Fibroblast of skin of scalp (primary cell): ENCODE measurements around the gene KCNJ2.

Source experiments
- DNase-seq: peaks from one replicate; pipeline ENCODE4 v3.0.0-alpha.2; 2013

KCNJ2 gene

GRCh38 chr17:70159980-70160379, 9.4 kb upstream of the KCNJ2 start:
- no peak for DNase-seq

GRCh38 chr17:70161519-70161918, 7.8 kb upstream of the KCNJ2 start:
- DNase-seq = no peak

DNA sequence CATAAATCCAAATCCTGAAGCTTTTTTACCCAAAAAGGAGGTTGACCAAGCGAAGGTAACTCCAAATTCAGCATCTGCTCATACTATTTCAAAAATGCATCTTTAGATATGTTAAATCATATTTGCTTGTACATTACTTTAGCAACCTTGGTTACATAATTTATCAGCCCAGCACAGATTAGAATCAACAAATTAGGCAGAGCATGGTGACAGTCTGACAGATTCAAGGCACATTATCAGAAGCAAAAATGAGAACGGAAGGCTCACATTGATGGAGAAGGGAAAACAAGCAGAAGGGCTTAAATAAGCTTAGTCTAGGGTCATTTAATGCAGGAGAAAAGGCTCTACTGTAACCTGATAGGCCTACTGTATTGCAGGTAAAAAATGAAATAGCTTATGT, 3.9 kb upstream of the KCNJ2 start:
- DNase-seq = no peak

- DNase-seq = no peak
Observed at GRCh38 chr17:70166615-70167014, 2.7 kb upstream of the KCNJ2 start.

DNA sequence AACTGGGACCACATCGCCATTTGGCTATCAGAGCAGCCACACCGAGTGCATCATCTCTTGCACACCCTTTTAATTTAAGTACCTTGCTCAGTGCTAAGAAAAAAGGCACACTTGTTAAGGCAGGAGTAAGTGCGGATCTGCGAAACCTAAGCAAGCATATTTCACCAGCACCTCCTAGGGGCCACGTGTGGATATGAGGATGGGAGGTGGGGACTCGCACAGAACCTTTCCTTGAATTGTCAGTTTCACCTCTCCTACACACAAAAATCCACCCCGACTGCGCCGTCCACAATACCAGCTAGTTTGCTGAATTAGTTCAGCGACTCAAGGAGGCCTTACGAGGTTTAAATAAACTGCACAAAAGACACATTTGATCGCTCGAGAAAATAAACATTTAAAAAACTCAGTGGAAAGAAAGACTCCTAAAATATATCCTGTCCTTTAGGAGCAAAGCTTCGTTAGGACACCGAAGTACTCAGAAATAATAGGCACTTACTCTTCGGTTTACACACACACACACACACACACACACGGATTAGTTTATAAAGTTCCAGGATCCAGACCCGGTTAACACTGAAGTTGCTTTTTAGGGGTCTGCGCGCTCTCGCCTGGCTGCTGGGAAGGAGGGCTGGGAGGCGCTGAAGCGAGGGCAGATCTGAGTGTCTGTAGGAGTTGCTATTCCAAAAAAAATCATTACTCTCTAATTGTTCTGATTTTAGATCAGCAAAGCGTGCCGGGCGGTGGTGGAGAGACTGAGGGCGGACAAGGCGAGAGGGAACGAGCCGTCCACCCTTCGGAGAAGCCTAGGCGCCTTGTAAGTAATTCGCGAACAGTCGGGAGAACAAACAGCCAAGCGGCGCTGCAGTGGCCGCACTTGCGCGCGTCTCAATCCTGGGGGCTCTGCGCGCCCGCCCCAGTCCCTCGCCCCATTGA, 1.0 kb upstream of the KCNJ2 start:
- peak; percentile 46 for DNase-seq

- peak; percentile 16 for DNase-seq
Observed at GRCh38 chr17:70169709-70170597, 621 bp downstream of the KCNJ2 start.

GRCh38 chr17:70171159-70171558, 1.8 kb downstream of the KCNJ2 start:
- DNase-seq = no peak

- peak; percentile 8 for DNase-seq
Observed at GRCh38 chr17:70172449-70172848, 3.1 kb downstream of the KCNJ2 start.

GRCh38 chr17:70172923-70173322, 3.6 kb downstream of the KCNJ2 start:
- DNase-seq = peak; percentile 23

DNA sequence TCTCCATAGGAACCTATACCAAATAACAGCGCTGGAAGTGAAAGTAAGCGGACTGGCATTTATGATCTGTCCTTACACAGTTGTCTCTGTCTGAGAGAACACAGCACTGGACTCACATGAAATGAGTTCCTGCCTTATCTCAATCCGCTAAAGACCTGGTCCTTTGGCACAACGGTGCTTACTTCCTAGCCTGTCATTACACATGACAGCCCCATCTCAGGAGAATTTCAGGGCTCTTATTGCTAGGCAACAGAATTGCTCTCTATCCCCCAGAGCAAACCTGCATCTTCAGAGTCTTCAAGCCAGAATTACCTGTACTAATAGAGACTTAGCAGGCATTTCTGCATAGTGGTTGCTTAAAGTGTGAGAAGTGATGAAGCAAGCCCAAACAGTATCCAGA, 4.3 kb downstream of the KCNJ2 start:
- DNase-seq = no peak

DNA sequence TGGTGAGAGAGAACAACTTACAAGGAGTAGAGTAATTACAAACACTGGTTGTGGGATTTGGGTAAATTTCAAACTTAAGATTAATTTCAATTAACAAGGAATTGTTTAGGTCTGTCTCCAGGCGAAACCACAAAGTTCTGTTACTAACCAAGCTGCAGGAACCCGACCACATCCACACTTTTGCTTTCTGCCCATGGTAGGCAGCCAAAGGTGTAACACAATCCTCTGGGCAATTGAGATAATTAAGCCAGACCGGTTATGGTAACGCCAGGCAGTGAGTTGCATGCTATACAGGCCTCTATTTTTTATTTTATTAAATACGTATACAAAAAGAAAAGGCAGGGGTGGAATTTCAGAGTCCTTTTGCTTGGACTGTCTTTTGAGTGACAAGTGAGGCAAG, 12.0 kb downstream of the KCNJ2 start:
- no peak for DNase-seq

DNA sequence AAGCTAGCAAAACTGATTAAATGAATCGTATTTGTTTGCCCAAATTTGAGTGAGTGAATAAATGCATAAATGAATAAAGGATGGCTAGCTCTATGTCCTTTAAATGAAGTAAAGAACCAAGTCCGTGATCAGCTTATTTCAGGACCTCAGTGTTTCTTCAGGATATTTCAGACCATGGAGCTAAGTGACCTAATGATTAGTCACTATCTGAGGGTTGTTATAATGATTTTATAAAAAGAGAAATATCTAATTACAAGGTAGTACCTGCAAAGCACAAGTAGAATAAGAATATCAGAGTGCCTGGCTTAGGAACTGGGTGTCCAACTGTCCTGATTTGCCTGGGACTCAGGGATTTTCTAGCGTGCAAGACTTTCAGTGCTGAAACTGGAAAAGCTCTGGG, 12.5 kb downstream of the KCNJ2 start:
- DNase-seq = no peak

DNA sequence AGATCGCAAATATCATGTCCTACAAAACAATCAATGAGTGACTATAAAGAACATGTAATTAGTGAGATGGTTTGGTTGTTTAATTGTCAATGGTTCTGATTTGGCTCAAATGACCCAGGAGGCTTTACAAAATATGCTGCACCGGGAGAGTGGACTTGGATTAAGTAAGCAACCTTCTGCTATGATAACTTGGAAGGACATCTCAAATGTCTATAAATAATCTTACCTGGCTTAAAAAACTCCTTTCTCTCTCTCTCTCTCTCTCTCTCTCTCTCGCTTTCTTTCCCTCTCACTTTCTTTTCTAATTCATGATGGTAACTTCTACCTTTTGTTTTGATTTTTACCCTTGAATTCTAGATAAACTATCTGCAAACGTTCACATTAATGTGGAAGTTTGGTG, 14.2 kb downstream of the KCNJ2 start:
- no peak for DNase-seq

DNA sequence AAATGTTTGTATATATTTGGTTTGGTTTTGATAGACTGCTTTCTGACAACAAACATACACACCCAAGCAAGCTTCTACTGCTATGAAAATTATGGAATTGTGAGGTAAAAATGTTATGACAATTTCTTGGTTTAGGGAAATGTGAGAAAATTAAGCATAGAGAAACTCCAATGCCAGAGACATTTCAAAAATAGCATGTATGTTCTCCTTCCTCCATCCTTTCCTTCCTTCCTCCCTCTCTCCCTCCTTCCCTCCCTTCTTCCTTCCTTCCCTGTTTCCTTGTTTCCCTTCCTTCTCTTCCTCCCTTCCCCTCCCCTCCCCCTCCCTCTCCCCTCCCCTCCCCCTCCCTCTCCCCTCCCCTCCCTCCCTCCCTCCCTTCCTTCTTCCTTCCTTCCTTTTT, 14.9 kb downstream of the KCNJ2 start:
- no peak for DNase-seq

GRCh38 chr17:70184770-70185169, 15.4 kb downstream of the KCNJ2 start:
- DNase-seq = peak; percentile 55

DNA sequence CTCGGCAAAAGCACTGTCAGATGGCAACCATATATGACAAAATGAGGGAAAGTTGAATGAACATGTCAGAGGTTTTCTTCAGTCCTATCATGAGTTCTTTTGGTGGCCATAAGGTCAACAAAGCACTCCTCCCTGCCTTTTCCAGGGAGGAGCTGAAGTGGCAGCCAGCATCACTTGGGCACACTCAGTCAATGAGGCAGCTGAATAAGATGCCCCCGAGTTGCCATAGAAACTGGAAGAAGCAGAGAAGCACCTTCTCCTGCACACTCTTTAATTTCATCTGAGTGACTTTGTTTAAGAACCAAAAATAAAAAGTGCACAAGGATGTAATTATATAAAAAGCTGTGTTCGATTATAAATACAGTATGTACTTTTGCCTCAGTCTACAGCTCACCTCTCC, 16.0 kb downstream of the KCNJ2 start:
- DNase-seq = no peak

GRCh38 chr17:70187383-70187782, 18.1 kb downstream of the KCNJ2 start:
- peak; percentile 42 for DNase-seq

GRCh38 chr17:70190959-70191805, 21.9 kb downstream of the KCNJ2 start:
- no peak for DNase-seq

DNA sequence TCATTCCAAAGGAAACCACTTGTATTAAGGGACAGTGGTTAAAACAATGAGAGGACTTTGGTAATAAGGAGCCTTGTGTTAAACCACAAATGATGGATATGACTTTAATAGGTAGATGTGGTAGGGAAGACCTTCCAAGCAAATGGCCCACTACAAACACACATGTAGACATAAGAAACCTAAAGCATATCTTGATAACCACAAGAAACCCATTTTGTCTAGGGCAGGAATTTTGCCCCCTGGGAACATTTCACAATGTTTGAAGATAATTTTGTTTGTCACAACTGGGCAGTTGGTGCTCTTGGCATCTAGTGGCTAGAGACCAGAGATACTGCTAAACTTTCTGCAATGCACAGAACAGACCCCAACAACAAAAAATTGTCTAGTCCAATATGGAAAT, 25.8 kb downstream of the KCNJ2 start:
- DNase-seq = no peak

GRCh38 chr17:70201872-70202419, 32.6 kb downstream of the KCNJ2 start:
- no peak for DNase-seq

- DNase-seq = no peak
Observed at GRCh38 chr17:70202840-70203239, 33.5 kb downstream of the KCNJ2 start.

DNA sequence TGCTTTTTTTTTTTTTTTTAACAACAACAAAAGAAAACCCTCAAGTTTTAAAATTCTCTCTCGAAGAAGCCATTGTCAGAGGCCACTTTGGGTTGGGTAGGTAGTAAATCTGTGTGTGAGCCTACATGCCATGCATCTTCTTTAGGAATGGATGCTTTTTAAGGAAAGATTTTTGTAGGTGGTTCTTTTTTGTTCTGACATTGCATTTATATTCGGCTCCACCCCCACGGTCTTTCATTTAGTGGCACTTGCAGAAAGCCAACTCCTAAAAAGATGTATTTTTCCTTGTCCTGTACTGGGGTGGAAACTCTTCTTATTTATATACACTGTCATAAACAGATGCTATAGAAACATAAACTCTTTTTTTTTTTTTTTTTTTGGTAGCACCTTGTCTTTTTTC, 35.1 kb downstream of the KCNJ2 start:
- no peak for DNase-seq
